HG03045 (cell line): ENCODE measurements around the gene CNPY4.
"Not testable (repeated sequence)": the region's sequence is repeated elsewhere in the genome, so short reads cannot be mapped to it uniquely, and the experiment has no call there.

Experiments used
- ATAC-seq: cut with Tn5 transposase; IDR thresholded peaks from one replicate; pipeline ENCODE4 v1.9.1; 2021; ENCODE audit warnings: mild to moderate bottlenecking, moderate library complexity; ENCODE audit not compliant: unreplicated experiment

Gene CNPY4

GRCh38 chr7:100146350-100146749 is 26.9 kb downstream of the CNPY4 start:
- not testable (repeated sequence) for ATAC-seq

DNA sequence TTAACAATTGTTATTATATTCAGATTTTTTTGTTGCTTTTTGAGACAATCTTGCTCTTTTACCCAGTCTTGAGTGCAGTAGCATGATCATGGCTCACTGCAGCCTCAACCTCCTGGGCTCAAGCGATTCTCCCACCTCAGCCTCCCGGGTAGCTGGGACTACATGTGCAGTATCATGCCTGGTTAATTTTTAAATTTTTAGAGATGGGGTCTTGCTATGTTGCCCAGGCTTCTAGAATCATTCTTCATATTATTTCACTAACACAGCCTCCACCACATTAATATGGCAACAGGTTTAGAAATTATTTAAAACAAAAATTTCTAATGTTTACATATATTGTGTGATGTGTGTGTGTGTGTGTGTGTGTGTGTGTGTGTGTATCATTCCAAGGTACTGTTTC is 27.8 kb downstream of the CNPY4 start:
- no peak for ATAC-seq

DNA sequence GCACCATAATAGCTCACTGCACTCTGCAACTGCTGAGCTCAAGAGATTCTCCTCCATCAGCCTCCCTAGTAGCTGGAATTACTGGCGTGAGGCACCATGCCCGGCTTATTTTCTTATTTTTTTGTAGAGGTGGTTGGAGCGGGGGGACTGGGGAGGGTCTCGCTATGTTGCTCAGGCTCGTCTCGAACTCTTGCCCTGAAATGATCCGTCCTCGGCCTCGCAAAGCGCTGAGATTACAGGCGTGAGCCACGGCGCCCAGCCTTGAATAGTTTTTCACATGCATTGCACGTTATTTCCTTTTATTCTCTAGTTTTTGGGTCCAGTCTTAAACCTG is 28.8 kb downstream of the CNPY4 start:
- ATAC-seq = no peak

DNA sequence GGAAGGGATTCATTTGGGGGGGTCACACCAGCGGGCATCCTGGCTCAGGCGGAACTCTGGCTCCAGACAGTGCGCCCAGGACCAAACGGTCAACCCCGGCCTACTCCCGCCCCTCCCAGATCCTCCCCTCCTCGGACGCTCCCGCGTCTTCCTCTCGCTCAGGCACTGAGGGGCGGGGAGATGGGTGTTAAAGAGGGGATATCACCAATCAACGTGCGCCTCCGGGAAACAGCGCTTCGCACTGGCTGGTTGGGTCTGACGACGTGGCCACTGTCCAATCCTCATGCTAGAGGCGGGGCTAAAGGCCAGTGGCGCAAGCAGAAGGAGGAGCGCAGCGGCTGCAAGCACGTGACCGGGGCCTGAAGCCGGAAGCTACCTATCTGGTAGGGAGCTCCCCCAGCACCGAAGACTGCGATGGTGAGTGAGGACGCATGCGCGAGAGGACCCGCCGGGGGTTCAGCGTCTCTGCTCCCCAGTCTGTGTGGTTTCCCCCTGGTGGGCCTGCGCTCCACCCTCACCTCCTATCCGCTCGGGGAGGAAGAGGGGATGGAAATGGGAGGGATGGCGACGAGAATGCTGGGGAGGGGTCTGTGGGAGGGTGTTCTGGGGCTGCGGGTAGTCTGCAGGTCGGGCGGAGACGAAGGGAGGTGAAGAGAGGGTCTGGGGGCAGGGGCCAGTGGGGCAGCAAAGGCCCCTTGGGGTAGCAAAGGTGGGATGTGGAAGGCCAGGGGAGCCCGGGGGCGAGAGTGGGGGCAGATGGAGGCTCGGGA is 29.3 kb downstream of the CNPY4 start, which contains the start of gene LAMTOR4:
TSS of gene LAMTOR4 (plus strand) at position 360 of the 770 bp plus-strand sequence. CDS start at position 415, 55 bp downstream.
- ATAC-seq = peak; percentile 99

- ATAC-seq = no peak
These were observed 33.0 kb downstream of the CNPY4 start for GRCh38 chr7:100152404-100152803.

- no peak for ATAC-seq
These were observed 33.7 kb downstream of the CNPY4 start for GRCh38 chr7:100152937-100153666.

DNA sequence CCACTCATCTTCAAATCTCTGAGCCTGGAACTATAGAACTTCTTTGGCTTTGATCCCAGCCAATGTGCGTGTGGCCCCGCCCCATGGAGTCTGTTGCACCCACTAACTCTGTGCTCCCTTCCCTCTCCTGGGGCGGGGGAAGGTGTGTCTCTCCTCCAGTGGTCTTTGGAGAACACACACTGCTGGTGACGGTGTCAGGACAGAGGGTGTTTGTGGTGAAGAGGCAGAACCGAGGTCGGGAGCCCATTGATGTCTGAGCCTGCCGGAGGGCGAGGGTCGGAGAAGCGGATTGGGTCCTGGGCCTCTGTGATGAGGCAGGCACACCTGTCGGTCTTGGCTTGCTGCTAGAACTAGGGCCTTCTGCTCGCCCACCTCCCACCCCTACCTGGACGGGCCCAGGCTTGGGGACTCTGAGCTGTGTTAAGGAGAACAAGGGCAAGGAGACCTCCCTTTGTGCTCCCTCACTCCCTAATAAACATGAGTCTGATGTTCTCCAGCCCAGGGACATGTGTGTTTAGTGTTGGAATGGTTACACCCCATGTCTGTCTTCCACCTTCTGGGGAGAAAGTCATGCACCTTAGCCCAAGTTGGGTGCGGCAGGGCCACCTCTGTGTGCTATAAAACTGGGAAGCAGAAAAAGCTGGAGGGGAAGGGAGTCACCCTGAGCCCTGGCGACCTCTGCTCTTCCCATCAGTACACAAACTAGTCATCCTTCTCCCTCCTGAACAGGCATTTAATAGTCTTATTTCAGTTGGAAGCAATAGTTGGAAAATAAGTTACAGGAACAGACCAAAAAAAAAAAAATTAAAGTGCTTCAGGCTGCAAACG is 34.5 kb downstream of the CNPY4 start:
- ATAC-seq = no peak

GRCh38 chr7:100154651-100155491 is 35.4 kb downstream of the CNPY4 start:
- no peak for ATAC-seq

DNA sequence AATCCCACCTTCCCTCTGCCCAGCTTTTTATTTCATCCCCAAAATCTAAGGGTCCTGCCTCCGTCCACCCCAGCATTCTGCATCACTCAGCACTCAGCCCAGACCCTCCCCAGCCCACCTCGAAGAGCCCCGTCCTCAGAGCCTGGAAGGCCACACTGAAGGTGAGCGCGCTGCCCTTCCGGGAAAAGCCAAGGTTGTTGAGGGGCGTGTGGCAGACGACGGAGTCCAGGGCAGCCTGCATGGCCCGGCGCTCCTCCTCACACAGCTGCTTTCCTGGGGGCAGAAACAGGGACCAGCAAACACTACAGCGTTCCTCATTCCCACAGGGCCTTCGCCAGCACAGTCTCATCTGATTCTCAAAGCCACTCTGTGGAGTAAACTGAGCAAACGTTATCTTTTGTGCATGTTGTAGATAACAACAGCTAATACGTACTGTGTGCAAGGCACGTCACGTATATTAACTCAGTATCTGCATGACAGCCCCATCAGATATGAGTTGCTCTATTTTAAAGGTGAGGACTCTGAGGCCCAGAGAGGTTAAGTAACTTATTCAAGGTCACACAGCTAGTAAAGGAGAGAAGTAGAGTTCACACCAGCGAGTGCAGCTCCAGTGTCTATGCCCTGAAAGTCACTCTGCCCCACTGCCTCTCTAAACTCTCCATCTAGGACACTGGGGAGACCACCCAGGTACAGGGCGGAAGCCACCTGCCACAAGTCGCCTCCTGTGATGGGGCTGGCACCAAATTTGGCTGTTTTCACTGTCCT is 36.3 kb downstream of the CNPY4 start:
- ATAC-seq = no peak

DNA sequence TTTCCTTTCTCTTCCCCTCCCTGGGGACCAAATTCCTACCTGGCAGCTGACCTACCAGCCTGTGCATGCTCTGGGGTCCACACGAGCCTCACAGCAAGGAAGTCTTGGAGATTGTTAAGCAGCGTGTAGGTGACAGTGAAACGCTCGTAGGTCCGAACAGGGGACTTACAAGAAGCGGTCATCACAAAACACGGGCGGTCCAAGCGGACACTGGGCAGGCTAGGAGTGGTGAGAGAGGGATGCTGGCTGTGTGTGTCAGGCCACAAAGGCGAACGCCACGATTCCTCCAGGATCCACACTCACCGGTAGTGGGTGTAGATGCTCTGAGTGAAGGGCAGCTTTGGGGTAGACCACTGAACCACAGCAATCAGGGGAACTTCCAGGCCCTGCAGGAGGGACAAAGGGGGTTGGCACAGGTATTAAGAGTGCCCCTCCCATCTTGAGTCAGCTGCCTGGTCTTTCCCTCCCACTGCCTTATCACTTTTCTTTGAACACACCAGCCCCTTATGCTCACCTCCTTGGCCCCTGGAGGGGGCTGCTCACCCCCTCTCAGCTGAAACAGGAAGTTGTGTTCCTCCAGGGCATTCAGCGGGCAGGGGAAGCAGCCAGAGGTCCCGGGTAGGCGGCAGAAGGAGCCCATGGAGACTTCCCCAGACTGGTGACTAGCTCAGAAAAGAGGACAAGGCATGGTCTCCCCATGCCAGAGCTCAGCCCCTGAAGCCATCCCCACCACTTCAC is 37.1 kb downstream of the CNPY4 start:
- no peak for ATAC-seq

DNA sequence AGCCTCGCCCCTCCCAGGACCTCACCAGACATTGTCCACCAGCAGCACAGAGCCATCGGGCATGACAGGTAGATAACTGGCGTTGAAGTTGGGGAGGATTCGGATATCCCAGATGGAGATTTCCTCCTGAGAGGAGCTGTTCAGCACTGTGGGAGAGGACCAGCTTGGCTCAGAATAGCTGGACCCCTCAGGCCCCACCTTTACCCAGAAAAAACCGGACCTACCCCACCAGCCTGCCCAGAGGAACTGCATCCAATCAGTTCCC is 37.6 kb downstream of the CNPY4 start:
- no peak for ATAC-seq

DNA sequence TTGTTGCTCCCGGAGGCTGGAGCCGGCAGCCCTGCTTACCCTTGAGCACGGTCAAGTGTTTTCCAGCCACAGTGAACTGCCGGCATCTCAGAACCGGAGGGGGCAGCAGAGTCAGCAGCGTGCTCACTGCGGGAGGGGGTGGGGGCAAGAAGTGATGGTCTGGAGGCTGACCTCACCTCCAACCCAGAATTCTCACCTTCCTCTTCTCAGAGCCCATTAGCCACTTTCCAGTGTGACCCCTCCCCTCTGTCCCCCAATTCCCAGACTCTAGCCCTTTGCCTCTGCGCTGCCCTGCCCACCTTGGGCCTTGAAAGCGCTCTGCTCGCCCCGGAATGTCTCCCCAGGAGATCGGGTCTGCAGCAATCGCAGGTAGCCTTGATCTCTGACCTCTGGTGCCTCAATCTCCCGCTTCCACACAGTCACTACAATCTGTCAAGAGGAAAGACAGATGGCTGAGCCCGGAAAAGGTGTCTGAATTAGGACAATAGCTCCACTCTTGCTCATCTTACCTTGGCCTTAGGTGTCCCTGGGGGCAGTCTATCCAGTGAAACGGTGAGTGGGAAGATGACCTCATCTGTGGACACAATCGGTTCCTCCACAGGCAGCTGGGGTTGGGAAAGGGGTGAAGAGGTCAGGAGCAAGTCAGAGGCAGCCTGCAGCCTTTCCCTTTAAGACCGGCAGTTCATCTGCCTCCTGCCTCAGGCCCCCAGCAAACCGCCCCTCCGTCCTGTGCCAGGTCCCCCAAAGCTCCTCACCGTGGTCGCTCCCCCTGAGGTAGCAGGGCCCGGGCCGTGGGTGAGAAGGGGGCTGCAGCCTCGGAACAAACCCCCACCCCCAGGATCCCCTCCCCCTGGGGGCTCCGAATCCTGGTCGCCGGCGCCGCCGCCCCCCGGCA is 38.1 kb downstream of the CNPY4 start:
- no peak for ATAC-seq

- ATAC-seq = peak; percentile 82
These were observed 39.0 kb downstream of the CNPY4 start, which contains the start of gene TRAPPC14 for GRCh38 chr7:100158229-100159098. TRAPPC14 (minus strand) TSS chr7:100158723; CDS start chr7:100158499, 224 bp downstream.

DNA sequence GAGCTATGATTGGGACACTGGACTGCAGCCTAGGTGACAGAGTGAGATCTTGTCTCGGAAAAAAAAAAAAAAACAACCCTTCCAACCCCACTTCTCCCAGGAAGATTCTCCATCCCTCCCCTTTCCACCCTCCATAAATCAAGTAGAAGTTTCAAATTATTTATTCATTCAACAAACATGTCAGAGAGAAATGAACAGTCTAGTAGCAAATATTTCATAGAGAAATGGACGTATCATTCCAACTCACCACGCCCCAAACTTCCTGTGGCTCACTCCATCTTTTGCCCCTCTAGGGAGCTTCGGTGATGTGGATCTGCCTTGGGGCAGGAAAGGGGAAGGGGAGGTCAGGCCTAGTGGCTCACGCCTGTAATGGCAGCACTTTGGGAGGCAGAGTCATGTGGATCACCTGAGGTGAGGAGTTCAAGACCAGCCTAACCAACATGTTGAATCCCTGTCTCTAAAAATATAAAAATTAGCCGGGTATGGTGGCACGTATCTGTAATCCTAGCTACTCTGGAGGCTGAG is 39.7 kb downstream of the CNPY4 start:
- no peak for ATAC-seq

DNA sequence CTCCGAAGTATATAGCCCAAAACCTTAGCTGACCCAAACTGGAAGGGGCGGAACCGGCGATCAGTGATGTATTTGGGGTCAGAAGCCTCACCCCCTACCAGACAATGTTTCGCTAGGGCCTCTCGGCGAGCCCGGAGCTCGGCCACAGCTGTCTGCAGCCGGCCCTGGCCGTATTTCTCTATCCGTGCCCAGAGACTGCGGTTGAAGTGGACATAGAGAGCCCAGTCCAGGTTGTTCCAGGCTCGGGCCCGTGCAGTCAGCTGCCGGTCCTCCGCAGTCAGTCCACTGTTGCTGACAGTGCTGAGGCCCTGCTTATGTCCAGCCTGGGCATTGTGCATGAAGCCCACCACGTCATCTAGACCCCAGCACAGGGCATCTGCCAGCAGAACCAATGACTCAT is 40.6 kb downstream of the CNPY4 start:
- no peak for ATAC-seq

DNA sequence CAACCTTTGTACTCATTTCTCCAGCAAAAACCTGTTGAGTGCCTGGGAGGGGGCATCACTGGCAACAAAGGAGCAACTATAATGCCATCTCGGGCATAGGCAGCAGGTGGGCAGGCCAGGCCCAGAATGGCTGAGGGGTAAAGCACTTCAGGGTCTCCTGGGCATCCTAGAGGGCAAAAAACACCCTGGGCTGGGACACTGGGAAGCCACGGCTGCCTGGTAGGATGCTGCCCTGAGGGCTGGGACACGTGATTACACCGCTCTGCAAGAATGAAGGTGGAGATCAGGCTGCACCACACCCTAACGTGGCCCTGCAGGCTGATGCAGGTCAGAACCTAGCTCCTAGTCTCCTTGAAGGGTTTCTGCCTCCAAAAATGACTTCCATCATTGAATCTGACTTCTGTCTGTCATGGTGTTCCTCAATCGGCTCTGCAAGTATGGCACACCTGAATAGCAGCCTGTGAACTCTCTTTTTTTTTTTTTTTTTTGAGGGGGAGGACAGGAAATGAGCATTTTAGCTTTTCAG is 43.6 kb downstream of the CNPY4 start:
- ATAC-seq = no peak

GRCh38 chr7:100163871-100164270 is 44.4 kb downstream of the CNPY4 start:
- ATAC-seq = no peak
